A549 (cell line): ENCODE data around the gene PAPPA2. TPM values are rescaled to one million over a fixed set of nuclear protein-coding genes. Genes with fewer than 3 reads are reported as not detected.

Experiments
- ATAC-seq, 2 experiments: fragments of 200-7000 bp in 1 of 2; fragments of >200 bp in 1 of 2; cut with Nextera tagmentation in 1 of 2; cut with Tn5 transposase in 1 of 2; 3 replicates each; pipeline versions ENCODE4 v1.8.0 to v1.9.1; 2018 to 2020; ENCODE audit warnings: mild to moderate bottlenecking in 1 of 2, moderate library complexity in 1 of 2
- CTCF ChIA-PET: fragments of 300-600 bp; sonication (Branson Sonifier 250); formaldehyde crosslinking; extraction: SDS; loops from one replicate; lab custom pipeline; 2021; ENCODE audit warnings: antibody characterized with exemption, inconsistent platforms; lab: Yijun Ruan, JAX
- POLR2A ChIA-PET: fragments of 350-600 bp; formaldehyde crosslinking; extraction: SDS; loops from one replicate; lab custom pipeline; 2021; ENCODE audit warnings: antibody characterized with exemption, inconsistent platforms; lab: Yijun Ruan, JAX
- DNase-seq, 2 experiments: peaks; one replicate each; pipeline versions ENCODE4 v3.0.0 to v3.0.0-alpha.2; 2011 to 2016; ENCODE audit warnings: low read depth in 1 of 2, low spot score in 1 of 2
- FAIRE-seq: peaks from 2 replicates; lab custom pipeline; 2011; peaks lifted over from hg19 to GRCh38; lab: Jason Lieb, UNC
- H3K27ac ChIP-seq, 2 experiments: fragments of >200 bp; sonication (Bioruptor Twin); formaldehyde crosslinking; 3 replicates each; pipeline ENCODE4 v1.5.1; 2016 to 2017
- H3K4me1 ChIP-seq: fragments of >200 bp; sonication (Bioruptor Twin); formaldehyde crosslinking; 3 replicates; pipeline ENCODE4 v1.6.1; 2016
- H3K4me2 ChIP-seq: fragments of >200 bp; sonication (Bioruptor Twin); formaldehyde crosslinking; 3 replicates; pipeline ENCODE4 v1.6.1; 2016
- H3K4me3 ChIP-seq: fragments of >200 bp; sonication (Bioruptor Twin); formaldehyde crosslinking; 3 replicates; pipeline ENCODE4 v1.5.1; 2016
- H3K9me3 ChIP-seq: fragments of >200 bp; sonication (Bioruptor Twin); formaldehyde crosslinking; 3 replicates; pipeline ENCODE4 v1.6.1; 2016
- CBX2 ChIP-seq: fragments of 200-600 bp; sonication (generic); IDR thresholded peaks from 2 replicates; pipeline ENCODE4 v1.6.1; 2016; ENCODE audit warnings: low read depth, mild to moderate bottlenecking, borderline replicate concordance
- CBX8 ChIP-seq: fragments of 200-600 bp; sonication (generic); IDR thresholded peaks from 2 replicates; pipeline ENCODE4 v1.6.1; 2016
- CEBPB ChIP-seq, 2 experiments: fragments of >200 bp in 1 of 2; sonication (Bioruptor Twin) in 1 of 2; formaldehyde crosslinking in 1 of 2; IDR thresholded peaks; 2 replicates each; pipeline ENCODE4 v1.6.1; 2012 to 2016
- CHD4 ChIP-seq: fragments of 200-600 bp; sonication (generic); IDR thresholded peaks from 2 replicates; pipeline ENCODE4 v1.6.1; 2016; ENCODE audit warnings: antibody characterized with exemption, mild to moderate bottlenecking, borderline replicate concordance
- EHF ChIP-seq: fragments of 250-450 bp; sonication (Bioruptor Pico); IDR thresholded peaks from 2 replicates; pipeline ENCODE4 v1.5.0; 2020; ENCODE audit warnings: mild to moderate bottlenecking
- EHMT2 ChIP-seq: fragments of 200-600 bp; sonication (generic); IDR thresholded peaks from 2 replicates; pipeline ENCODE4 v1.6.1; 2016; ENCODE audit warnings: antibody characterized with exemption, low read depth, mild to moderate bottlenecking, moderate library complexity
- GATA3 ChIP-seq: IDR thresholded peaks from 2 replicates; pipeline ENCODE4 v1.6.1; 2012; ENCODE audit warnings: borderline replicate concordance
- HOXA7 ChIP-seq: fragments of 250-450 bp; sonication (Bioruptor Pico); IDR thresholded peaks from 2 replicates; pipeline ENCODE4 v1.5.0; 2020; ENCODE audit warnings: mild to moderate bottlenecking, moderate library complexity
- JUN ChIP-seq, 2 experiments: fragments of >200 bp; sonication (Bioruptor Twin); formaldehyde crosslinking; IDR thresholded peaks; 2 replicates in 1 of 2; 3 replicates in 1 of 2; pipeline ENCODE4 v1.6.1; 2016 to 2017
- KDM5A ChIP-seq: fragments of 200-600 bp; sonication (generic); IDR thresholded peaks from 2 replicates; pipeline ENCODE4 v1.6.1; 2016; ENCODE audit warnings: antibody characterized with exemption, mild to moderate bottlenecking
- MAZ ChIP-seq: fragments of 150-350 bp; IDR thresholded peaks from 2 replicates; pipeline ENCODE4 v1.6.1; 2014; ENCODE audit warnings: antibody characterized with exemption, low read depth, low read length, borderline replicate concordance
- NFE2L2 ChIP-seq: fragments of 150-350 bp; conservative IDR thresholded peaks from 2 replicates; pipeline ENCODE4 v1.6.1; 2014; ENCODE audit warnings: low read length
- NPAS2 ChIP-seq: fragments of 250-450 bp; sonication (Bioruptor Pico); IDR thresholded peaks from 2 replicates; pipeline ENCODE4 v1.8.0; 2022; ENCODE audit warnings: mild to moderate bottlenecking, moderate library complexity, borderline replicate concordance
- NR3C1 ChIP-seq: fragments of >200 bp; sonication (Bioruptor Twin); formaldehyde crosslinking; IDR thresholded peaks from 3 replicates; pipeline ENCODE4 v1.6.1; 2017
- POLR2AphosphoS2 ChIP-seq: conservative IDR thresholded peaks from 2 replicates; pipeline ENCODE4 v1.6.1; 2012; ENCODE audit warnings: low read length, improper control_type of control experiment, inconsistent platforms
- RCOR1 ChIP-seq: fragments of 150-350 bp; IDR thresholded peaks from 2 replicates; pipeline ENCODE4 v1.6.1; 2014; ENCODE audit warnings: antibody characterized with exemption, low read length, low read depth
- SMC3 ChIP-seq: fragments of >200 bp; sonication (Bioruptor Twin); formaldehyde crosslinking; IDR thresholded peaks from 3 replicates; pipeline ENCODE4 v1.6.1; 2018; ENCODE audit warnings: inconsistent platforms
- ZNF302 ChIP-seq: fragments of 250-450 bp; sonication (Bioruptor Pico); IDR thresholded peaks from 2 replicates; pipeline ENCODE4 v1.9.0; 2021; ENCODE audit warnings: inconsistent platforms, mild to moderate bottlenecking, moderate library complexity
- WGBS: methylation state at CpG from one replicate; pipeline ENCODE4 v1.1.6; 2017; ENCODE audit errors: missing lambda C conversion rate; 5-methylcytosine and 5-hydroxymethylcytosine counted together
- polyA plus RNA-seq, 4 experiments: library from polyadenylated mRNA; depleted of rRNA in 3 of 4; stranded (reverse); fragments of >200 nt; fragmentation: RNase III in 1 of 4; extraction: RNeasy Plus Mini Kit Qiagen cat#74134 plus additional on column Dnase treatment in 1 of 4; gene quantifications; 2 replicates in 3 of 4; 3 replicates in 1 of 4; pipeline ENCODE4 v1.2.3, GENCODE V29; 2011 to 2017
- TF ChIP-seq, protein P1 (sequence below): fragments of 150-350 bp; IDR thresholded peaks from 2 replicates; pipeline ENCODE4 v1.6.1; 2014; ENCODE audit warnings: low read depth, mild to moderate bottlenecking, low read length
- TF ChIP-seq, protein P2 (sequence below): fragments of >200 bp; sonication (Bioruptor Twin); formaldehyde crosslinking; IDR thresholded peaks from 3 replicates; pipeline ENCODE4 v1.6.1; 2016
- TF ChIP-seq, protein P3 (sequence below): IDR thresholded peaks from 2 replicates; pipeline ENCODE4 v1.6.1; 2012
- TF ChIP-seq, protein P4 (sequence below): fragments of 250-450 bp; sonication (Bioruptor Pico); IDR thresholded peaks from 2 replicates; pipeline ENCODE4 v1.5.0; 2021; ENCODE audit warnings: mild to moderate bottlenecking, moderate library complexity, borderline replicate concordance
- TF ChIP-seq, protein P5 (sequence below): fragments of 450-650 bp; IDR thresholded peaks from 2 replicates; pipeline ENCODE4 v1.6.1; 2014; ENCODE audit warnings: antibody characterized with exemption

PAPPA2 gene
- polyA plus RNA-seq, 2 of the 4 experiments (the other 2 are of a cell fraction): 0.03 to 0.72 TPM

DNA sequence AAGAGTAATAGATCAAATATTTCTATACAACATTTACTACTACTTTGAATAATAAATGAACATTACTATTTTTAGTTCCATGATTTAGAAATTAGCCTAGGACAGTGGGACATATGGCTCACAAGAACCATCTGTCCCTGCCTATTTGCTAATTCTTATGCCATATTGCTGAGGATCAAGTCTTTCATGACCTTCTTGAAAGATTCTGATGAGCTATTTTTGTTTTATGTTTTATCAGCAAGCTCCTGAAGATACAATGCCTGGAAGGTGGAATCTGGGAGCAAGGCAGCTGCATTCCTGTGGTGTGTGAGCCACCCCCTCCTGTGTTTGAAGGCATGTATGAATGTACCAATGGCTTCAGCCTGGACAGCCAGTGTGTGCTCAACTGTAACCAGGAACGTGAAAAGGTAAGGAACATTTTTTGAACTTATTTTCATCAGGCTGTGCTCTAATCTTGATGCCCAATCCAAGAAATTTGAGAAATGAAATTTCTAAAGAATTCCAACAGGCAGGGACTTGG lies 326.7 kb downstream of the PAPPA2 start:
- CTCF ChIA-PET: no interaction called here
- FAIRE-seq: no peak
- Histone ChIP-seq H3K4me1 (no peaks in the 10 kb centered on the region), H3K4me3 (no peak overlapping the region), H3K4me2 (no peak overlapping the region), H3K27ac (no peak overlapping the region), H3K9me3 (no peaks in the 10 kb centered on the region)
- DNase-seq: no peak
- WGBS: 5% methylated on average over 1 of the region's 1 CpG
- TF ChIP-seq, protein P1, sequence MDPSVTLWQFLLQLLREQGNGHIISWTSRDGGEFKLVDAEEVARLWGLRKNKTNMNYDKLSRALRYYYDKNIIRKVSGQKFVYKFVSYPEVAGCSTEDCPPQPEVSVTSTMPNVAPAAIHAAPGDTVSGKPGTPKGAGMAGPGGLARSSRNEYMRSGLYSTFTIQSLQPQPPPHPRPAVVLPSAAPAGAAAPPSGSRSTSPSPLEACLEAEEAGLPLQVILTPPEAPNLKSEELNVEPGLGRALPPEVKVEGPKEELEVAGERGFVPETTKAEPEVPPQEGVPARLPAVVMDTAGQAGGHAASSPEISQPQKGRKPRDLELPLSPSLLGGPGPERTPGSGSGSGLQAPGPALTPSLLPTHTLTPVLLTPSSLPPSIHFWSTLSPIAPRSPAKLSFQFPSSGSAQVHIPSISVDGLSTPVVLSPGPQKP: no peak
- TF ChIP-seq RCOR1 (no peak), POLR2AphosphoS2 (no peak), EHMT2 (no peak), GATA3 (no peak), SMC3 (no peak), ZNF302 (CRISPR knock-in tag) (no peak), NFE2L2 (no peak), MAZ (no peak), CHD4 (no peak)
- TF ChIP-seq, protein P2, sequence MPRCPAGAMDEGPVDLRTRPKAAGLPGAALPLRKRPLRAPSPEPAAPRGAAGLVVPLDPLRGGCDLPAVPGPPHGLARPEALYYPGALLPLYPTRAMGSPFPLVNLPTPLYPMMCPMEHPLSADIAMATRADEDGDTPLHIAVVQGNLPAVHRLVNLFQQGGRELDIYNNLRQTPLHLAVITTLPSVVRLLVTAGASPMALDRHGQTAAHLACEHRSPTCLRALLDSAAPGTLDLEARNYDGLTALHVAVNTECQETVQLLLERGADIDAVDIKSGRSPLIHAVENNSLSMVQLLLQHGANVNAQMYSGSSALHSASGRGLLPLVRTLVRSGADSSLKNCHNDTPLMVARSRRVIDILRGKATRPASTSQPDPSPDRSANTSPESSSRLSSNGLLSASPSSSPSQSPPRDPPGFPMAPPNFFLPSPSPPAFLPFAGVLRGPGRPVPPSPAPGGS: no peak
- POLR2A ChIA-PET: no interaction called here
- ATAC-seq: no peak

DNA sequence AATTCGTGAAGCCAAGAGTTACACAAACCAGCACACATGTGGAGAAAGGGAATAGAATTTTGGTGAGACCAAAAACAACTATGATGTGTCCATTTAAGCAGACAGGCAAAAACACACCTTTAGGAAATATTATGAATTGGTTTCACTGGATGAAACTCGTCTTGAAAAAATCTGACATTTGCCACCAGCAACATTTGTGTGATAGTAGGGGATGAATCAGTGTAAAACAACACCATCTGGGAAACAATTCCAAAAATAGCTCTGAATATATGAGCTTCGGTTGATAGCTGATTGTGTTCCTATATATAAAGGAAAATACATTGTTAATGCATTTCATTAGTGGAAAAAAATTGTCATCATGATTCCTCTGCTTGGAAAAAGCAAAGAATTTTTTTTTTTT lies 327.8 kb downstream of the PAPPA2 start:
- ATAC-seq: no peak
- CTCF ChIA-PET: interaction anchor here (0.9 to 1.9 kb wide), 2 partner anchors 11 to 23 kb away, joined by 3 to 9 read pairs; no protein-coding TSS in a partner anchor

More for the DNA sequence above, 327.8 kb downstream of the PAPPA2 start:
- no peaks in the 10 kb centered on the region for H3K9me3 ChIP-seq
- H3K4me3 ChIP-seq: no peak overlapping the region
- no peak for FAIRE-seq
- WGBS: 2% methylated on average over 3 of the region's 3 CpGs
- DNase-seq: no peak
- H3K27ac ChIP-seq: no peak overlapping the region
- H3K4me2 ChIP-seq: no peak overlapping the region
- no peaks in the 10 kb centered on the region for H3K4me1 ChIP-seq
- TF ChIP-seq JUN (IDR thresholded peaks at IDR 0.05): no peak
- TF ChIP-seq, protein P3, sequence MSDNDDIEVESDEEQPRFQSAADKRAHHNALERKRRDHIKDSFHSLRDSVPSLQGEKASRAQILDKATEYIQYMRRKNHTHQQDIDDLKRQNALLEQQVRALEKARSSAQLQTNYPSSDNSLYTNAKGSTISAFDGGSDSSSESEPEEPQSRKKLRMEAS: no peak
- no peak for TF ChIP-seq CBX8
- no peak for TF ChIP-seq NPAS2 (CRISPR knock-in tag)
- TF ChIP-seq CBX2: no peak
- TF ChIP-seq CEBPB (IDR thresholded peaks at IDR 0.05): no peak
- no peak for TF ChIP-seq ZNF302 (CRISPR knock-in tag)
- TF ChIP-seq HOXA7 (CRISPR knock-in tag): no peak
- TF ChIP-seq NR3C1: no peak
- TF ChIP-seq, protein P4, sequence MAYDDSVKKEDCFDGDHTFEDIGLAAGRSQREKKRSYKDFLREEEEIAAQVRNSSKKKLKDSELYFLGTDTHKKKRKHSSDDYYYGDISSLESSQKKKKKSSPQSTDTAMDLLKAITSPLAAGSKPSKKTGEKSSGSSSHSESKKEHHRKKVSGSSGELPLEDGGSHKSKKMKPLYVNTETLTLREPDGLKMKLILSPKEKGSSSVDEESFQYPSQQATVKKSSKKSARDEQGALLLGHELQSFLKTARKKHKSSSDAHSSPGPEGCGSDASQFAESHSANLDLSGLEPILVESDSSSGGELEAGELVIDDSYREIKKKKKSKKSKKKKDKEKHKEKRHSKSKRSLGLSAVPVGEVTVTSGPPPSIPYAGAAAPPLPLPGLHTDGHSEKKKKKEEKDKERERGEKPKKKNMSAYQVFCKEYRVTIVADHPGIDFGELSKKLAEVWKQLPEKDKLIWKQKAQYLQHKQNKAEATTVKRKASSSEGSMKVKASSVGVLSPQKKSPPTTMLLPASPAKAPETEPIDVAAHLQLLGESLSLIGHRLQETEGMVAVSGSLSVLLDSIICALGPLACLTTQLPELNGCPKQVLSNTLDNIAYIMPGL (CRISPR knock-in tag): no peak
- no peak for TF ChIP-seq KDM5A
- TF ChIP-seq, protein P5, sequence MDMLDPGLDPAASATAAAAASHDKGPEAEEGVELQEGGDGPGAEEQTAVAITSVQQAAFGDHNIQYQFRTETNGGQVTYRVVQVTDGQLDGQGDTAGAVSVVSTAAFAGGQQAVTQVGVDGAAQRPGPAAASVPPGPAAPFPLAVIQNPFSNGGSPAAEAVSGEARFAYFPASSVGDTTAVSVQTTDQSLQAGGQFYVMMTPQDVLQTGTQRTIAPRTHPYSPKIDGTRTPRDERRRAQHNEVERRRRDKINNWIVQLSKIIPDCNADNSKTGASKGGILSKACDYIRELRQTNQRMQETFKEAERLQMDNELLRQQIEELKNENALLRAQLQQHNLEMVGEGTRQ: no peak
- TF ChIP-seq EHF (CRISPR knock-in tag): no peak
- POLR2A ChIA-PET: no interaction called here
